Upper lobe of right lung (tissue), 1 donor: ENCODE results near the gene ZNF407. TPM values are rescaled to one million over a fixed set of nuclear protein-coding genes. Genes with fewer than 3 reads are reported as not detected.

Experiments used
- ATAC-seq: fragments of 200-7000 bp; cut with Tn5 transposase; one replicate; pipeline ENCODE4 v1.9.1; 2020; ENCODE audit warnings: mild to moderate bottlenecking, moderate library complexity
- DNase-seq: peaks from one replicate; pipeline ENCODE4 v3.0.0-alpha.2; 2020
- H3K27ac ChIP-seq: fragments of 200-600 bp; one replicate; pipeline ENCODE4 v1.8.0; 2022
- H3K27me3 ChIP-seq: fragments of 200-600 bp; one replicate; pipeline ENCODE4 v1.8.0; 2022; ENCODE audit warnings: mild to moderate bottlenecking
- H3K36me3 ChIP-seq: fragments of 200-600 bp; one replicate; pipeline ENCODE4 v1.8.0; 2022
- H3K4me1 ChIP-seq: fragments of 200-600 bp; one replicate; pipeline ENCODE4 v1.8.0; 2022
- H3K4me3 ChIP-seq: fragments of 200-600 bp; one replicate; pipeline ENCODE4 v1.8.0; 2022; ENCODE audit warnings: mild to moderate bottlenecking
- H3K9me3 ChIP-seq: fragments of 200-600 bp; one replicate; pipeline ENCODE4 v1.8.0; 2022
- intact Hi-C: fragments of 100-400 bp; cut with DNase I; formaldehyde crosslinking; loops from one replicate; pipeline ENCODE4 v1.11.0; 2022
- total RNA-seq: library from RNA; stranded (reverse); fragmentation: NEBNext Ultra II Directional; extraction: Animal tissue kit (Norgen Biotek cat#: 25700); gene quantifications from one replicate; pipeline ENCODE4 v1.2.1, GENCODE V29; 2021
- TF ChIP-seq, protein P1 (sequence below): fragments of 200-600 bp; IDR thresholded peaks from one replicate; pipeline ENCODE4 v1.8.0; 2022; ENCODE audit warnings: antibody characterized with exemption
- donor health status: DM: no; HTN: yes; CAD: no; lungs with severe emphysema.

ZNF407 gene
- total RNA-seq, 1 donor from 2014 or later = 18.4 TPM

DNA sequence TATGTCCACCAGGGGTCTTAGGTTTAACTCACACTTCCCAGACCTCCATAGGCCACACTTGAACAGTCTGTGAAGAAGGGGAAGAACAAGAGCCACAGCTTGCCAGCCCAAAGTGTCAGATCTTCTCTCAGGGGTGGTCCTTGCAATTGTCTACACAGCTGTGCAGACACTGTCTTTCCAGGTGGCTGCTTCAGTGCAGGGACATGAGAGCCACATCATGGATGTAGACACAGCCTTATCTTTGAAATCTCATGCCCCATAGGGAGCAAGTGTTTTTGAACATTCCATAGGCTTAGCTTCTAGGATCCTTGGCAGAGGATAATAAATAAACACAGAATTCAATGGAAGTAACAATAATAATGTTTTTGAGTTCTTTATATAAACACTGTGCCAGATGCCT lies 6.7 kb downstream of the ZNF407 start:
- H3K36me3 ChIP-seq = no peaks in the 10 kb centered on the region
- H3K4me3 ChIP-seq = no peak overlapping the region
- peaks cover 8% of the 10 kb centered on the region for H3K4me1 ChIP-seq
- no peak for DNase-seq
- no peak for ATAC-seq
- intact Hi-C loops = no loop called here
- no peaks in the 10 kb centered on the region for H3K9me3 ChIP-seq
- H3K27me3 ChIP-seq = no peaks in the 10 kb centered on the region
- no peak overlapping the region for H3K27ac ChIP-seq
- TF ChIP-seq, protein P1, sequence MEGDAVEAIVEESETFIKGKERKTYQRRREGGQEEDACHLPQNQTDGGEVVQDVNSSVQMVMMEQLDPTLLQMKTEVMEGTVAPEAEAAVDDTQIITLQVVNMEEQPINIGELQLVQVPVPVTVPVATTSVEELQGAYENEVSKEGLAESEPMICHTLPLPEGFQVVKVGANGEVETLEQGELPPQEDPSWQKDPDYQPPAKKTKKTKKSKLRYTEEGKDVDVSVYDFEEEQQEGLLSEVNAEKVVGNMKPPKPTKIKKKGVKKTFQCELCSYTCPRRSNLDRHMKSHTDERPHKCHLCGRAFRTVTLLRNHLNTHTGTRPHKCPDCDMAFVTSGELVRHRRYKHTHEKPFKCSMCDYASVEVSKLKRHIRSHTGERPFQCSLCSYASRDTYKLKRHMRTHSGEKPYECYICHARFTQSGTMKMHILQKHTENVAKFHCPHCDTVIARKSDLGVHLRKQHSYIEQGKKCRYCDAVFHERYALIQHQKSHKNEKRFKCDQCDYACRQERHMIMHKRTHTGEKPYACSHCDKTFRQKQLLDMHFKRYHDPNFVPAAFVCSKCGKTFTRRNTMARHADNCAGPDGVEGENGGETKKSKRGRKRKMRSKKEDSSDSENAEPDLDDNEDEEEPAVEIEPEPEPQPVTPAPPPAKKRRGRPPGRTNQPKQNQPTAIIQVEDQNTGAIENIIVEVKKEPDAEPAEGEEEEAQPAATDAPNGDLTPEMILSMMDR = no peak

DNA sequence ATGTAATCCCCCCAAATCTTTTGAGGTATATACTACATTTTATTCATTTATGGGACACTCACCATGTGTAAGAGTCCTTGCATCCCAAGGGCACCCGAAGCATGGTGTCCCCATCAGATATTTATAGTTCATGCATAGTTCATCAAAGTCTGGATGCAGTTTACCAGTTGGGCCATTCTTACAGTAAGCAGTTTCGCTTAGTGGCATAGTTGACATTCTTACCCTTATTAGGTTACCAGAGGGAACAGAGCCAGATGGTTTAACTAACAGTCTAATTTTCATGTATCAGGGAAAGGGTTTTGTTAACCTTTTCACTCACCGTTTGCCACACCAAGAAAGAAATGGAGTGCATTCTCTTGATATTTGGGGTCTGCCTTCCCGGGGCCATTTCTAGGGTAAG lies 7.1 kb downstream of the ZNF407 start:
- H3K9me3 ChIP-seq = no peaks in the 10 kb centered on the region
- no peaks in the 10 kb centered on the region for H3K36me3 ChIP-seq
- DNase-seq (no peak), ATAC-seq (peak; percentile 66)
- H3K4me3 ChIP-seq = no peak overlapping the region
- no peak overlapping the region for H3K27ac ChIP-seq
- no peaks in the 10 kb centered on the region for H3K27me3 ChIP-seq
- TF ChIP-seq, protein P1 = no peak
- intact Hi-C loops = no loop called here
- H3K4me1 ChIP-seq = peaks cover 4% of the 10 kb centered on the region

DNA sequence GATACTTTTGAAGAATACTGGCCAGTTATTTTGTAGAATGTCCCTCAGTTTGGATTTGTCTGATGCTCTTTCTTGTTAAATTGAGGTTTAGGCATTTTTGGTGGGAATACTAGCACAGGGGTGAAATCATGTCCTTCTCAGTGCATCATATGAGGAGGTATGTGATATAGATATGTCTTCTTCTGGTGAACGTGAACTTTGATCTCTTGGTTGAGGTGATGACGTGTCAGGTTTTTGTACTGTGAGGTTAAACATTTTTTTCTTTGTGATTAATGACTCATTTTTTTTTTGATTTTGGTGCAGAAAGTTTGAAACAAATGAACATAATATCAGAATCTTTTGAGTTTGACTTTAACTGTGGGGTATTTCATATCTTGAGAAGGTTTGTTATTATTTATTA lies 11.0 kb downstream of the ZNF407 start:
- Histone ChIP-seq H3K36me3 (no peaks in the 10 kb centered on the region), H3K4me1 (no peaks in the 10 kb centered on the region), H3K9me3 (no peaks in the 10 kb centered on the region), H3K27ac (no peak overlapping the region), H3K27me3 (no peaks in the 10 kb centered on the region), H3K4me3 (no peak overlapping the region)
- ATAC-seq (no peak), DNase-seq (no peak)
- intact Hi-C loops = no loop called here
- TF ChIP-seq, protein P1 = no peak

DNA sequence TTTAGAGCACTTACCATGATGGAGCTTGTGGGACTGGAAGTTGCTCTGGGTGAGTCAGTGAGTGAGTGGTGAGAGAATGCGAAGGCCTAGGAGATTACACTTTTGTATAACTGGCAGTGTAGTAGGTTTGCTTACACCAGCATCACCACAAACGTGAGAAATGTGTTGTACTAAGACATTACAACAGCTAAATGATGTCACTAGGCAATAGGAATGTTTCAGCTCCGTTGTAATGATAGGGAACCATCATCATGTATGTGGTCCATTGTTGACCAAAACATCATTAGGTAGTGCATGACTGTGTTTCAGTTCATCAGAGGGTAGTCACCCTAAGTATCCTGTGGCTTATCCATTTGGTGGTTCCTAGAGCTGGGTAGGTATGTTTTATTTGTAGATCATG lies 11.9 kb downstream of the ZNF407 start:
- Histone ChIP-seq H3K36me3 (no peaks in the 10 kb centered on the region), H3K4me1 (no peaks in the 10 kb centered on the region), H3K4me3 (no peak overlapping the region), H3K27ac (no peak overlapping the region), H3K9me3 (no peaks in the 10 kb centered on the region), H3K27me3 (no peaks in the 10 kb centered on the region)
- DNase-seq = no peak
- intact Hi-C loops = no loop called here
- ATAC-seq = no peak
- TF ChIP-seq, protein P1 = no peak

DNA sequence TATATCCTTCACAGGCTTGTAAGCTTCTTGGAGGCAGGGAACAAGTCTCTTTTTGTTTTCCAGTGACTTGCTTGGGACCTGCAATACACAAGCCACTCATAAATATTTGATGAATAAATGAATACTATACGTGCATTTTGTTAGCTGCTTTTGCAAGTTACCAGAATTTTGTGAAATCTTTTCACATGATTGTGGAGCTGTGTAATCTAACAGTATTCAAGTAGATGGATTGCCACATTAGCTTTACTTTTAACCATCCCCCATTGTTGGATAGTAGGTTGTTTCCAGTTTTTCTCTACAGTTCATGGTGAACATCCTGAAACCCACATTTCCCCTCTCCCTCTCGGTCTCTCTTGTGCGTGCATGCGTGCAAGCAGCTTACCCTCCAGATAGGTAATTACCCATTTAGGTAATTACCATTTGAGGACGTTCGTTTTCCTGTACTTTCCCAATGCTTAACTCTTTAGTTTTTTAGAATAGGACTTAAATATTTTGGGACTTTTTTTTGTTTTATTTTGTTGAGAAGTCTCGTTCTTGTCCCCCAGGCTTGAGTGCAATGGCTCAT lies 12.5 kb downstream of the ZNF407 start:
- intact Hi-C loops = no loop called here
- Histone ChIP-seq H3K27ac (no peak overlapping the region), H3K9me3 (no peaks in the 10 kb centered on the region), H3K36me3 (no peaks in the 10 kb centered on the region), H3K4me3 (no peak overlapping the region), H3K27me3 (no peaks in the 10 kb centered on the region), H3K4me1 (no peaks in the 10 kb centered on the region)
- ATAC-seq (no peak), DNase-seq (no peak)
- TF ChIP-seq, protein P1 = no peak

DNA sequence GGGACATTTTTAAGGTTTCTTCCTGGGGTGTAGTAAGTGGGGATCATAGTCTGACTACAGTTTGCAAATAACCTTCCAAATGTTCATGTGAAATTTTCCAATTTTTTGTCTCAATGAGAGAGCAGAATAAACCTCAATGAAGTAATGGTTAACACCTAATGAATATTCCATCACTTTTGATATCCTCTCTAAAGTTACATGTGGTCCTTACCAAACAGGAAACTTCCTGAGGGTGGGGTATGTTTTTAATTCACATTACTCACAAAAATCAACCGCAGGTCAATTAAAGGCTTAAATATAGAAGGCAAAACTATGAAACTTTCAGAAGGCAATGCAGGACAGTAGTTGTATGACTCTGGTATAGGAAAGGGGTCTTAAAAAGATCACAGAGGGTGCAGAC lies 13.2 kb downstream of the ZNF407 start:
- Histone ChIP-seq H3K27me3 (no peaks in the 10 kb centered on the region), H3K9me3 (no peaks in the 10 kb centered on the region), H3K4me1 (no peaks in the 10 kb centered on the region), H3K4me3 (no peak overlapping the region), H3K27ac (no peak overlapping the region), H3K36me3 (no peaks in the 10 kb centered on the region)
- DNase-seq = no peak
- no peak for ATAC-seq
- intact Hi-C loops = no loop called here
- TF ChIP-seq, protein P1 = no peak
